Neuronal stem cell (in vitro differentiated cells): ENCODE data around the gene ASMTL.

Experiments used
- DNase-seq: peaks from one replicate; pipeline ENCODE4 v3.0.0-alpha.2; 2013; ENCODE audit warnings: low spot score
- H2AFZ ChIP-seq: one replicate; pipeline ENCODE4 v1.6.1; 2013; ENCODE audit warnings: mild to moderate bottlenecking, low read length, inconsistent platforms
- H2AK5ac ChIP-seq: 2 replicates; pipeline ENCODE4 v1.6.1; 2013; ENCODE audit warnings: low read depth, mild to moderate bottlenecking, inconsistent platforms, low read length, moderate library complexity, mixed read lengths
- H2BK120ac ChIP-seq: 2 replicates; pipeline ENCODE4 v1.6.1; 2013; ENCODE audit warnings: low read depth, mild to moderate bottlenecking, inconsistent platforms, low read length, moderate library complexity, mixed read lengths
- H2BK12ac ChIP-seq: one replicate; pipeline ENCODE4 v1.6.1; 2013; ENCODE audit warnings: low read length, inconsistent platforms
- H2BK15ac ChIP-seq: 2 replicates; pipeline ENCODE4 v1.6.1; 2013; ENCODE audit warnings: mild to moderate bottlenecking, low read length, inconsistent platforms, mixed read lengths
- H2BK5ac ChIP-seq: one replicate; pipeline ENCODE4 v1.6.1; 2013; ENCODE audit warnings: inconsistent platforms, mild to moderate bottlenecking, low read length, moderate library complexity
- H3K14ac ChIP-seq: one replicate; pipeline ENCODE4 v1.6.1; 2013; ENCODE audit warnings: low read length, inconsistent platforms
- H3K18ac ChIP-seq: 2 replicates; pipeline ENCODE4 v1.6.1; 2013; ENCODE audit warnings: low read length, inconsistent platforms
- H3K23ac ChIP-seq: 2 replicates; pipeline ENCODE4 v1.6.1; 2013; ENCODE audit warnings: low read depth, mild to moderate bottlenecking, mixed read lengths, low read length, inconsistent platforms; ENCODE audit not compliant: poor library complexity
- H3K27ac ChIP-seq: replicated peaks from 3 replicates; pipeline ENCODE4 v1.5.1; 2013; ENCODE audit warnings: low read length, inconsistent platforms
- H3K27me3 ChIP-seq, 3 experiments: 2 replicates each; pipeline ENCODE4 v1.6.1; 2013; ENCODE audit warnings: low read length in 3 of 3, mild to moderate bottlenecking in 2 of 3, inconsistent platforms in 1 of 3, low read depth in 1 of 3, mixed read lengths in 1 of 3, moderate library complexity in 1 of 3; ENCODE audit not compliant: control insufficient read depth in 3 of 3, insufficient read depth in 3 of 3
- H3K36me3 ChIP-seq, 2 donors: replicated peaks in 1 of 2; 2 replicates each; pipeline ENCODE4 v1.6.1; 2013; ENCODE audit warnings: low read length in 2 of 2; ENCODE audit not compliant: control insufficient read depth in 2 of 2, insufficient read depth in 2 of 2
- H3K4ac ChIP-seq: 2 replicates; pipeline ENCODE4 v1.6.1; 2013; ENCODE audit warnings: inconsistent platforms, mild to moderate bottlenecking, low read length, moderate library complexity
- H3K4me1 ChIP-seq, 2 donors: 1 replicate in 1 of 2; 2 replicates in 1 of 2; pipeline ENCODE4 v1.6.1; 2013; ENCODE audit warnings: low read length in 2 of 2, low read depth in 1 of 2; ENCODE audit not compliant: control insufficient read depth in 2 of 2, insufficient read depth in 1 of 2
- H3K4me2 ChIP-seq: one replicate; pipeline ENCODE4 v1.6.1; 2013; ENCODE audit warnings: mild to moderate bottlenecking, low read length, inconsistent platforms; ENCODE audit not compliant: insufficient read depth, poor library complexity, severe bottlenecking
- H3K4me3 ChIP-seq, 2 donors: 2 replicates each; pipeline ENCODE4 v1.5.1; 2013; ENCODE audit warnings: low read length in 2 of 2, mild to moderate bottlenecking in 2 of 2, inconsistent platforms in 1 of 2, moderate library complexity in 1 of 2
- H3K79me1 ChIP-seq: one replicate; pipeline ENCODE4 v1.6.1; 2013; ENCODE audit warnings: low read depth, mild to moderate bottlenecking, inconsistent platforms, low read length, moderate library complexity
- H3K9ac ChIP-seq: one replicate; pipeline ENCODE4 v1.6.1; 2013; ENCODE audit warnings: mild to moderate bottlenecking, low read depth, low read length, inconsistent platforms; ENCODE audit not compliant: poor library complexity
- H3K9me3 ChIP-seq, 2 donors: replicated peaks in 1 of 2; 2 replicates each; pipeline versions ENCODE3 to v1.6.1; 2013; ENCODE audit warnings: low read length in 2 of 2, mild to moderate bottlenecking in 2 of 2, inconsistent platforms in 1 of 2, low read depth in 1 of 2, mixed read lengths in 1 of 2, moderate library complexity in 1 of 2; ENCODE audit not compliant: control insufficient read depth in 2 of 2, insufficient read depth in 1 of 2
- H4K8ac ChIP-seq: one replicate; pipeline ENCODE4 v1.6.1; 2013; ENCODE audit warnings: low read depth, mild to moderate bottlenecking, inconsistent platforms, low read length, moderate library complexity
- H4K91ac ChIP-seq: one replicate; pipeline ENCODE4 v1.6.1; 2013; ENCODE audit warnings: low read length, low read depth, mild to moderate bottlenecking, inconsistent platforms; ENCODE audit not compliant: poor library complexity
- WGBS, 2 donors: extraction: QIAGEN DNeasy Blood & Tissue Kit; methylation state at CpG; one replicate each; pipeline ENCODE4 v1.1.7; 2013; ENCODE audit warnings: missing lambda C conversion rate in 2 of 2, mixed read lengths in 1 of 2; ENCODE audit not compliant: insufficient read length in 2 of 2, insufficient replicate concordance in 1 of 2; ENCODE audit errors: extremely low coverage in 2 of 2; 5-methylcytosine and 5-hydroxymethylcytosine counted together

ASMTL gene

GRCh38 chrX:1384658-1385252, 68.0 kb downstream of the ASMTL start:
- DNase-seq: no peak

GRCh38 chrX:1380672-1381233, 72.0 kb downstream of the ASMTL start:
- no CpG with 5 or more reads among the region's 20 CpGs for WGBS, 2 donors
- no peak overlapping the region for H2AFZ ChIP-seq
- H3K27ac ChIP-seq: peak overlapping the region; percentile 3
- H4K91ac ChIP-seq: no peak overlapping the region
- H2BK15ac ChIP-seq: no peak overlapping the region
- H3K14ac ChIP-seq: no peak overlapping the region
- H3K4ac ChIP-seq: no peak overlapping the region
- peak overlapping the region; percentile 63 for H2AK5ac ChIP-seq
- H3K79me1 ChIP-seq: peaks cover 6% of the 10 kb centered on the region
- no peak overlapping the region for H3K23ac ChIP-seq
- no peak overlapping the region for H4K8ac ChIP-seq
- no peaks in the 10 kb centered on the region for H3K9me3 ChIP-seq
- H3K27me3 ChIP-seq: no peaks in the 10 kb centered on the region
- H2BK12ac ChIP-seq: no peak overlapping the region
- peaks cover 14 to 27% of the 10 kb centered on the region in 2 donors for H3K36me3 ChIP-seq
- no peaks in the 10 kb centered on the region for H3K4me1 ChIP-seq
- H3K4me3 ChIP-seq: no peak overlapping the region
- H3K18ac ChIP-seq: peak overlapping the region; percentile 48
- H2BK120ac ChIP-seq: no peak overlapping the region
- peak overlapping the region; percentile 39 for H2BK5ac ChIP-seq
- no peak overlapping the region for H3K4me2 ChIP-seq
- no peak overlapping the region for H3K9ac ChIP-seq
- no peak for DNase-seq

More at GRCh38 chrX:1384658-1385252, 68.0 kb downstream of the ASMTL start:
- H2AFZ ChIP-seq: no peak overlapping the region
- H2BK12ac ChIP-seq: no peak overlapping the region
- H4K91ac ChIP-seq: no peak overlapping the region
- no peak overlapping the region for H4K8ac ChIP-seq
- H3K4me3 ChIP-seq: no peak overlapping the region
- no peak overlapping the region for H2AK5ac ChIP-seq
- no peak overlapping the region for H3K9ac ChIP-seq
- H2BK15ac ChIP-seq: no peak overlapping the region
- H3K36me3 ChIP-seq: peaks cover 54 to 67% of the 10 kb centered on the region in 2 donors
- H2BK5ac ChIP-seq: no peak overlapping the region
- H3K14ac ChIP-seq: no peak overlapping the region
- H3K27me3 ChIP-seq: no peaks in the 10 kb centered on the region
- peaks cover 28% of the 10 kb centered on the region for H3K79me1 ChIP-seq
- no peak overlapping the region for H3K4ac ChIP-seq
- peak overlapping the region; percentile 80 for H3K23ac ChIP-seq
- no peak overlapping the region for H2BK120ac ChIP-seq
- H3K9me3 ChIP-seq: no peaks in the 10 kb centered on the region
- H3K18ac ChIP-seq: no peak overlapping the region
- no peak overlapping the region for H3K4me2 ChIP-seq
- H3K4me1 ChIP-seq: no peaks in the 10 kb centered on the region
- H3K27ac ChIP-seq: no peak overlapping the region
- no CpG with 5 or more reads among the region's 18 CpGs for WGBS, 2 donors

- Histone ChIP-seq H2BK5ac (peak overlapping the region; percentile 53), H4K8ac (peak overlapping the region; percentile 96), H3K4me2 (no peak overlapping the region), H2AFZ (no peak overlapping the region), H2BK12ac (no peak overlapping the region), H3K4me1 (no peaks in the 10 kb centered on the region), H3K27ac (no peak overlapping the region), H2BK120ac (no peak overlapping the region), H3K14ac (peak overlapping the region; percentile 38), H2BK15ac (peak overlapping the region; percentile 85), H3K9me3 (no peaks in the 10 kb centered on the region), H2AK5ac (peak overlapping the region; percentile 88), H3K9ac (no peak overlapping the region), H3K79me1 (peaks cover 6% of the 10 kb centered on the region), H3K4me3 (no peak overlapping the region), H3K4ac (no peak overlapping the region), H3K18ac (peak overlapping the region; percentile 17), H3K27me3 (no peaks in the 10 kb centered on the region), H3K36me3 (peaks cover 2 to 4% of the 10 kb centered on the region in 2 donors), H3K23ac (peak overlapping the region; percentile 98), H4K91ac (no peak overlapping the region)
- DNase-seq: no peak
- no CpG with 5 or more reads among the region's 24 CpGs for WGBS, 2 donors
Measured at GRCh38 chrX:1378306-1378759, 74.4 kb downstream of the ASMTL start.

- Histone ChIP-seq H2BK12ac (no peak overlapping the region), H2AFZ (no peak overlapping the region), H3K4me1 (no peaks in the 10 kb centered on the region), H3K4me3 (no peak overlapping the region), H2BK15ac (no peak overlapping the region), H3K36me3 (no peaks in the 10 kb centered on the region), H2BK5ac (no peak overlapping the region), H3K23ac (no peak overlapping the region), H2AK5ac (no peak overlapping the region), H3K18ac (no peak overlapping the region), H3K9me3 (no peaks in the 10 kb centered on the region), H3K27me3 (no peaks in the 10 kb centered on the region), H2BK120ac (no peak overlapping the region), H4K8ac (no peak overlapping the region), H3K4me2 (no peak overlapping the region), H3K79me1 (no peaks in the 10 kb centered on the region), H3K4ac (no peak overlapping the region), H3K27ac (no peak overlapping the region), H3K14ac (no peak overlapping the region), H3K9ac (no peak overlapping the region), H4K91ac (no peak overlapping the region)
- WGBS, 2 donors: no CpG with 5 or more reads among the region's 4 CpGs
- no peak for DNase-seq
Measured at GRCh38 chrX:1368385-1368698, 84.4 kb downstream of the ASMTL start.
